ENCODE data around the gene WDR70. TPM values are rescaled to one million over a fixed set of nuclear protein-coding genes. Genes with fewer than 3 reads are reported as not detected.

Gene WDR70
- total and polyA plus RNA-seq, 2 of the 8 experiments (the other 6 are each of a cell fraction or from before 2014, with no cell fraction given): 10.6 to 37.4 TPM

DNA sequence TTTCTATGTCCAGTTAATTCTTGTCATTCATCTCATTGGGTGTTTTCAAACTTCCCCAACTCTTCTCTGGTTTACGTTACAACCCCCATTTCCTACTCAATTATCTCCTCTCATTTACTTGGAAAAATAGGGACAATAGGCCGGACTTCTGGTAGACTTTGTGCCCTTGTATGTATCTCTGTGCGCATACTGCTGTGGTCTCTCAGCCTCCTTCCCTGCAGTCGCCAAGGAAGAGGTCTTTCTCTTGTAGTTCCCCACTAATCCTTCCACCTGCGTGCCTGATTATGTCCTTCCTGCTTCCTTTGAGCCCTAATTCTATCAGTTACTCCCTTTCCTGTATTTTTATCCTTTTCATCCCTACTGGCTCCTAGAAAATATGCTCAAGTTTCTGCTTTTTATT is 284.4 kb downstream of the WDR70 start:
- H3K36me3 ChIP-seq (ENCODE audit: control insufficient read depth in 2 of 4, insufficient read depth in 4 of 4, low read length in 3 of 4): no peaks in the 10 kb centered on the region
- no peak overlapping the region for H3K56ac ChIP-seq (replicated peaks; ENCODE audit: insufficient read length, low read depth, low read length)
- H3K79me1 ChIP-seq (ENCODE audit: low read depth, low read length): no peaks in the 10 kb centered on the region
- no peak overlapping the region for H3K4ac ChIP-seq (replicated peaks; ENCODE audit: insufficient read length, low read depth, low read length)
- H3K9me3 ChIP-seq (ENCODE audit: insufficient read depth in 2 of 2, low read depth in 1 of 2, low read length in 1 of 2): no peaks in the 10 kb centered on the region
- peaks cover 0 to 10% (median 0%) of the 10 kb centered on the region in 4 experiments; a peak in 1 of 7 replicates for H3K4me1 ChIP-seq (replicated peaks in 1 of 4; ENCODE audit: control insufficient read depth in 3 of 4, insufficient read depth in 4 of 4, low read length in 3 of 4)
- H4K8ac ChIP-seq (ENCODE audit: extremely low read depth, insufficient read depth, low read length): no peak overlapping the region
- no peak overlapping the region for H3K4me2 ChIP-seq (ENCODE audit: insufficient read depth in 1 of 2, low read depth in 2 of 2, low read length in 2 of 2)
- no peak overlapping the region for H3K4me3 ChIP-seq (ENCODE audit: extremely low read depth in 1 of 4, insufficient read depth in 2 of 4, low read depth in 3 of 4, low read length in 4 of 4)
- no peak overlapping the region for H4K91ac ChIP-seq (replicated peaks; ENCODE audit: insufficient read length, low read length)
- WGBS, 2 experiments (ENCODE audit: extremely low coverage in 1 of 2, insufficient coverage in 1 of 2, insufficient read length in 1 of 2, insufficient replicate concordance in 2 of 2, low coverage in 1 of 2, low lambda C conversion rate in 2 of 2, missing lambda C conversion rate in 1 of 2): 68% methylated on average over 5 of the region's 5 CpGs; no CpG with 5 or more reads in 1 of the 2 experiments
- H3K9ac ChIP-seq (replicated peaks in 1 of 4; ENCODE audit: extremely low read depth in 1 of 4, low read depth in 3 of 4, low read length in 3 of 4): no peak overlapping the region
- H2BK20ac ChIP-seq (ENCODE audit: low read length): no peak overlapping the region
- H2BK5ac ChIP-seq (ENCODE audit: low read depth, low read length): no peak overlapping the region
- H3K27me3 ChIP-seq (replicated peaks in 1 of 4; ENCODE audit: control insufficient read depth in 3 of 4, extremely low read depth in 1 of 4, insufficient read depth in 3 of 4, low read length in 3 of 4): no peaks in the 10 kb centered on the region
- H2BK12ac ChIP-seq (ENCODE audit: low read depth, low read length): no peak overlapping the region
- H4K5ac ChIP-seq (ENCODE audit: insufficient read length, low read depth, low read length): no peak overlapping the region
- H3K79me2 ChIP-seq (ENCODE audit: control insufficient read depth in 1 of 2, insufficient read depth in 2 of 2, low read length in 2 of 2): no peaks in the 10 kb centered on the region
- no peaks in the 10 kb centered on the region for H4K20me1 ChIP-seq (replicated peaks in 1 of 2; ENCODE audit: control insufficient read depth in 1 of 2, insufficient read depth in 2 of 2, low read length in 2 of 2)
- no peak overlapping the region for H2AFZ ChIP-seq (ENCODE audit: low read length)
- H3K23me2 ChIP-seq (ENCODE audit: low read depth, low read length): no peaks in the 10 kb centered on the region
- no peak overlapping the region for H2BK120ac ChIP-seq (replicated peaks; ENCODE audit: low read depth, low read length)
- no peak overlapping the region for H3K14ac ChIP-seq (ENCODE audit: insufficient read length)
- H3K18ac ChIP-seq (ENCODE audit: extremely low read depth, low read length): no peak overlapping the region
- H2AK5ac ChIP-seq (ENCODE audit: low read depth, low read length): no peak overlapping the region
- H2BK15ac ChIP-seq (ENCODE audit: low read length): no peak overlapping the region
- H3K23ac ChIP-seq (ENCODE audit: insufficient read length): no peak overlapping the region
- POLR2A ChIA-PET (ENCODE audit: partially characterized antibody): no interaction called here
- CTCF ChIA-PET (ENCODE audit: partially characterized antibody): no interaction called here
- no peak overlapping the region for H3K27ac ChIP-seq (ENCODE audit: low read depth, low read length)
- DNase-seq (ENCODE audit: low read depth in 1 of 2, low spot score in 2 of 2) (no peak), FAIRE-seq (no peak)
- TF ChIP-seq POLR2AphosphoS5 (IDR thresholded peaks at IDR 0.05; ENCODE audit: low read depth, low read length) (no peak), TAF7 (optimal IDR thresholded peaks at IDR 0.05; ENCODE audit: borderline replicate concordance, low read depth, low read length) (no peak), JUN (IDR thresholded peaks at IDR 0.05; ENCODE audit: low read depth, low read length) (no peak), KDM1A (IDR thresholded peaks at IDR 0.05; ENCODE audit: borderline replicate concordance, low read length) (no peak), CEBPB (IDR thresholded peaks at IDR 0.05; ENCODE audit: low read depth, low read length) (no peak), SP4 (IDR thresholded peaks at IDR 0.05; ENCODE audit: low read length) (no peak), KDM5A (IDR thresholded peaks at IDR 0.05; ENCODE audit: low read length) (no peak), BCL11A (IDR thresholded peaks at IDR 0.05; ENCODE audit: low read depth in 2 of 2, low read length in 2 of 2) (no peak), JUND (IDR thresholded peaks at IDR 0.05; ENCODE audit: low read length) (no peak), CTBP2 (IDR thresholded peaks at IDR 0.05; ENCODE audit: borderline replicate concordance, insufficient read depth, insufficient read length, low read length) (no peak), RXRA (IDR thresholded peaks at IDR 0.05; ENCODE audit: insufficient read depth, low read depth, low read length) (no peak)
- TF ChIP-seq, protein P1, sequence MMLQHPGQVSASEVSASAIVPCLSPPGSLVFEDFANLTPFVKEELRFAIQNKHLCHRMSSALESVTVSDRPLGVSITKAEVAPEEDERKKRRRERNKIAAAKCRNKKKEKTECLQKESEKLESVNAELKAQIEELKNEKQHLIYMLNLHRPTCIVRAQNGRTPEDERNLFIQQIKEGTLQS (IDR thresholded peaks at IDR 0.05; ENCODE audit: insufficient read depth, low read depth, low read length): no peak
- TF ChIP-seq, protein P2, sequence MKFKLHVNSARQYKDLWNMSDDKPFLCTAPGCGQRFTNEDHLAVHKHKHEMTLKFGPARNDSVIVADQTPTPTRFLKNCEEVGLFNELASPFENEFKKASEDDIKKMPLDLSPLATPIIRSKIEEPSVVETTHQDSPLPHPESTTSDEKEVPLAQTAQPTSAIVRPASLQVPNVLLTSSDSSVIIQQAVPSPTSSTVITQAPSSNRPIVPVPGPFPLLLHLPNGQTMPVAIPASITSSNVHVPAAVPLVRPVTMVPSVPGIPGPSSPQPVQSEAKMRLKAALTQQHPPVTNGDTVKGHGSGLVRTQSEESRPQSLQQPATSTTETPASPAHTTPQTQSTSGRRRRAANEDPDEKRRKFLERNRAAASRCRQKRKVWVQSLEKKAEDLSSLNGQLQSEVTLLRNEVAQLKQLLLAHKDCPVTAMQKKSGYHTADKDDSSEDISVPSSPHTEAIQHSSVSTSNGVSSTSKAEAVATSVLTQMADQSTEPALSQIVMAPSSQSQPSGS (IDR thresholded peaks at IDR 0.05; ENCODE audit: low read length): no peak
